HG03342 (cell line): ENCODE results near the gene ANKRD12.

Experiments
- ATAC-seq: cut with Tn5 transposase; IDR thresholded peaks from one replicate; pipeline ENCODE4 v1.9.1; 2021; ENCODE audit warnings: mild to moderate bottlenecking, moderate library complexity; ENCODE audit not compliant: unreplicated experiment

Gene ANKRD12

GRCh38 chr18:9281780-9282179 lies 145.2 kb downstream of the ANKRD12 start:
- ATAC-seq, result no peak

GRCh38 chr18:9283791-9284190 lies 147.2 kb downstream of the ANKRD12 start:
- ATAC-seq, result no peak

GRCh38 chr18:9285604-9286003 lies 149.0 kb downstream of the ANKRD12 start:
- no peak for ATAC-seq

GRCh38 chr18:9287036-9287435 lies 150.5 kb downstream of the ANKRD12 start:
- ATAC-seq, result no peak

GRCh38 chr18:9289698-9290097 lies 153.1 kb downstream of the ANKRD12 start:
- ATAC-seq, result no peak

- no peak for ATAC-seq
Measured at GRCh38 chr18:9290156-9290555, 153.6 kb downstream of the ANKRD12 start.

- no peak for ATAC-seq
Measured at GRCh38 chr18:9292047-9292446, 155.5 kb downstream of the ANKRD12 start.

- ATAC-seq, result no peak
Measured at GRCh38 chr18:9293948-9294347, 157.4 kb downstream of the ANKRD12 start.

GRCh38 chr18:9296233-9297006 lies 159.8 kb downstream of the ANKRD12 start:
- no peak for ATAC-seq

GRCh38 chr18:9297007-9297393 lies 160.4 kb downstream of the ANKRD12 start:
- no peak for ATAC-seq

- ATAC-seq, result no peak
Measured at GRCh38 chr18:9304388-9305070, 167.9 kb downstream of the ANKRD12 start.

GRCh38 chr18:9319333-9319732 lies 182.8 kb downstream of the ANKRD12 start:
- ATAC-seq, result no peak

GRCh38 chr18:9321017-9321452 lies 184.5 kb downstream of the ANKRD12 start:
- ATAC-seq, result no peak

GRCh38 chr18:9321736-9322135 lies 185.2 kb downstream of the ANKRD12 start:
- ATAC-seq, result no peak

GRCh38 chr18:9322744-9323143 lies 186.2 kb downstream of the ANKRD12 start:
- no peak for ATAC-seq

GRCh38 chr18:9323750-9324445 lies 187.3 kb downstream of the ANKRD12 start:
- ATAC-seq, result no peak

GRCh38 chr18:9325716-9326115 lies 189.1 kb downstream of the ANKRD12 start:
- no peak for ATAC-seq

GRCh38 chr18:9328776-9329175 lies 192.2 kb downstream of the ANKRD12 start:
- ATAC-seq, result no peak

GRCh38 chr18:9329471-9329870 lies 192.9 kb downstream of the ANKRD12 start:
- ATAC-seq, result no peak

- no peak for ATAC-seq
Measured at GRCh38 chr18:9330419-9330818, 193.8 kb downstream of the ANKRD12 start.

GRCh38 chr18:9333441-9334328 lies 197.1 kb downstream of the ANKRD12 start:
- peak; percentile 37 for ATAC-seq
